HuH-7 (cell line): Measurements from ENCODE around the gene RBM12.

ENCODE experiments used
- DNase-seq: peaks from one replicate; pipeline ENCODE4 v3.0.0; 2011; ENCODE audit warnings: low spot score

Gene RBM12

DNA sequence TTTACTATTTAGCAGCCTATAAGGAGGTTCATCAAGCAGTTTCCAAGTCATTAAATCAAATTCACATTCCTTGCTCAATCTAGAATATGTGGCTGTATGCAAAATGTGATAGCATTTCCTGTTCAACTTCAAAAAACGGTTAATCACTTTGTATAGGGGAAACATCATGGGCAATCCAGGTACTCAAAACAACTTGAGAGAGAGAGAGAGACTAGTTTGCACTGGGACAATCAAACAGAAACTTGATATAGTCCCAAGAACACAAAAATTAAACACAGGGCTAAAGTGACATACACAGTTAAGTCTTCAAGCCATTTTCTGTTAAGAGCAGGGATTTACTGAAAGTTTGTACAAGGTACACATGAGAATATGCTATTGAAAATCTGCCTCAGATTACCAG lies 7.4 kb downstream of the RBM12 start:
- no peak for DNase-seq

DNA sequence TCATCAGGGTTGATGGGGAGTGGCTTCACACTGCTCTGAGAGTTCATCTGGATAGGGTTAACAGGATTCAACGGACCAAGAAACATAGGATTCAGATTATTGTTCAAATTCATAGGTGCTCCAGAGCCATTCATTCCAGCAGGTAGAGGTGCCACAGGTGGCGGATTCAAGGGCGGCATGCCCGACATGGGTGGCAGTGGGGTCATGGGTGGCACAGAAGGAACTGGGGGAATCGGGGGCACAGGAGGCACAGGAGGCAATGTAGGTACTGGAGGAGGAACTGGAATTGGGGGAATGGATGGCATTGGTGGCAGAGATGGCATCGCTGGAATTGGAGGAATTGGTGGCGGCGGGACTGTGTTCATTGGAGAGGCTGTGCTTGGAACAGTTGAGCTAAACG lies 10.3 kb downstream of the RBM12 start:
- no peak for DNase-seq

DNA sequence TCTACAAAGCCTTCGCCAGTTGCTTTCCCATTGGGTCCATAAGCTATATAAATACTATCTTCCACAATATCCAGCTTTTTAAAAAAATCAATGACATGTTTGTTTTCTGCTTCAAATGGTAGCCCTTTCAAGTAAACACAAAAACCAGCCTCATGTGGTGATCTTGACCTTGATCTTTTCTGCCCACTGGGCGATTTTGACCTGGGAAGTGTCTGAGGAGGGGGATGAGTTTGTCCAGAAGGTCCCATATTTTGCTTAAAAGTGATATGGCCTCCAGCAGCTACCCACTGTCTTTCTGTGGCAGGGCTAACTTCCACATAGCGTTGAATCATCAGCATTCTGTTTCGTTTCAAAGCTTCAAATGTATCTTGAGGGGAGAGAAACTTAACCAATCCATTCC lies 10.8 kb downstream of the RBM12 start:
- no peak for DNase-seq

DNA sequence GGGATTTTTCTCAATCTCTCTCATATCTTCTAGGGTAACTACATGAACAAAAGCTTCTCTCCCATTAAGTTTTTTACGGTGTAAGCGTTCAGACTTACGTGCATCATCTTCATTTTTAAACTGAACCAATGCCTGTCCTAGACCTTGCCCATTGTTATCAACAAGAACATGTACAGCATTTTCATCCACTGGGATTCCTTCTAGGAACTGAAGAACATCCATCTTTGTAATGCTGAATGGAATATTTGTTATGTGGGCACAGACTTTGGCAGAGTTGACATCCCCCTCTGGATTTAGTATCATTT lies 11.3 kb downstream of the RBM12 start:
- DNase-seq = no peak

DNA sequence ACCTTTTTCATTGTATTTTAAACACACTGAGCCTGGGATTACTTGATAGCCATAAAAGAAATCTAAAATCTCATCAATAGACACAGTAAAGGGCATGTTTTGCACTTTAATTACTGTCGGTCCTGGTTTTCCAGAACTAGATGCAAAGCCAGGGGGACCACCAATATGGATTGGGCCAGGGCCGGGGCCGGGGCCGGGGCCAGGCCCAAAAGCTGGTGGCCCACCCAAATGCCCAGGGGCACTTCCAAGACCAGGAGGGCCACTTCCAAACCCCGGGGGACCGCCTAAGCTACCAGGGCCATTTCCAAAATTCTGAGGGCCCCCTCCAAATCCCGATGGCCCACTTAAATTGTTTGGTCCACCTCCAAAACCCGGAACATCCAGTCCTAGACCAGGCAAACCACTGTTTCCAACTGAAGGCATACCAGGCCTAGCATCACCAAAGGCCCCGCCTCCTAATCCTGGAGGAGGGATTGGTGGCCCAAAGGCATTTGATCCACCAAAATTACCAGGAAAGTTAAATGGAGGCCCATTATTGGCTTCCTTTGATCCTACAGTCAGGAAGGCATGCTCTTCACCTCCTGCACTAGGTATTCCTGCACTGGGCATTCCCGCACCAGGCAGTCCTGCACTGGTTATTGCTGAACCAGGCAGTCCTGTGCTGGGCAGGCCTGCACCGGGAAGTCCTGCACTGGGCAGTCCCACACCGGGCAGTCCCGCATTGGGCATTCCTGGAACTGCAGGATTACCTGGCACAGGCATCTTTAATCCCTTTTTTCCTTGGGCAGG lies 11.9 kb downstream of the RBM12 start:
- no peak for DNase-seq

DNA sequence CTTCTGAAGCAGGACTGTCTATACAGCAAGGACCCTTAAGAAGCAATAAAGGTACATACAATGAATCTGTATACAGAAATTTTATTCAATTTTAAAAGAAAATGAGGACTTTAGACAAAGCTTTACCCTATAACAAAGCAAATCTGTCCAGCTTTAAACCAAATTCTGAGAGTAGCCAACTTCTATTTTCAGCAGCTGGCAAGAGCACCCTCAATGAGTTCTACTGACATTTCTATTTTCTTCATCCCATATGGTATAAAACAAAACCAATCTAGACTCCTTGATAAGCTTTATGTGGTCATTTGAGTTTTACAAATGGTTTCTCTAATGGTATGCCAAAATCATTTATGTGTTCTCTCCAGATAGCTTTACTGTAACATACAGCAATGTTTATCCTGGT lies 12.7 kb downstream of the RBM12 start:
- no peak for DNase-seq

DNA sequence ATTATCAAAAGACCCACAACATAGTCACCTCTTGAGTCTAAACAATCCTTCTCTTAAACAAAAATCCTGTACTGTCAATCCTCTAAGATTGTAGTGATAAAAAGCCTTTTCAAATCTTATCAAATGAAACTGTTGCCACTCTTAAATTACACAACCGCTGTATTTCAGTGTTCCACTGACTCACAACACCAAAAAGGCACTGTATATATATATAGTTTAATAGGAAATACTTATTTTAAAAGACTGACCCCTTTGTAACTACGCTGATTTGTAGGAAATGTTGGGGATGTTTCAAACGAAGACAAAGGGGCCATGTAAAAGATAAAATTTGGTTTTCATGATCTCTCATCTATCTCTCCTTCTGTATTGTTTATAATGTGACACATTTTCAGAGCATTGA lies 14.1 kb downstream of the RBM12 start:
- DNase-seq = no peak

DNA sequence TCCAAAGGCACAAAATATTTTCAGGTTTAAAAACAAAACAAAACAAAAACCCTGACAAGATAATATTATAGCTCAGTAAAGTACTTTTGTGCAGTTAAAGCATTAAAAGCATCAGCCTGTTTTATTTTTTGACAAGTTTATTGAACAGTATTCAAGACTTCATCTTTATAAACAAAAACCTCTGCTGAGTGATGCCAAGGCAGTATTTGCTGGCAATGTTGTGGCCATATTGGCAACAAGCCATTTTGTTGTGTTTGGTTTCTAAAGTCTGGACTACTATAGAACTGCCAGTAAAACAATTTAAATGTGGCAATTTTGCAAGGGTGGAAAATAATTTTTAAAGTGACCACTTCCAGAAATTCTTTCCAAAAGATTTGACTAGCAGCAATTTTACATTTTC lies 15.9 kb downstream of the RBM12 start:
- no peak for DNase-seq

DNA sequence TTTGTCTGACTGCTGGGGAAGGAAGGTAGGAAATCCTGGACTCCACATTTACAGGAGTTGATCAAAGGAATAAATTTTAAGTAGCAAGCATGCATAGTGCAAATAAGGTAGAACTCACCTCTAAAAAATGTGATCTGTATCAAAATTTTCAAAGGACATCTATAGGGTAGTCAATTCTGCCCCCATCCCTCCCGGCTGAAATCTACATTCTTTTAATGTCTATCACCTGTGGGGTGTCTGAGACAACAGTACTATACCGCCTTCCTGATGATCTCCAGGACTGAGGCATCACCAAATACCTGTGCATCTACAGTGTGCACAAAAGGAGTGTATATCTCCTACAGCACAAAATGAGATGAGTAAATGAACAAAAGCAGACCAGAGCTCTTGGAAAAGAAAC lies 19.9 kb downstream of the RBM12 start:
- no peak for DNase-seq

DNA sequence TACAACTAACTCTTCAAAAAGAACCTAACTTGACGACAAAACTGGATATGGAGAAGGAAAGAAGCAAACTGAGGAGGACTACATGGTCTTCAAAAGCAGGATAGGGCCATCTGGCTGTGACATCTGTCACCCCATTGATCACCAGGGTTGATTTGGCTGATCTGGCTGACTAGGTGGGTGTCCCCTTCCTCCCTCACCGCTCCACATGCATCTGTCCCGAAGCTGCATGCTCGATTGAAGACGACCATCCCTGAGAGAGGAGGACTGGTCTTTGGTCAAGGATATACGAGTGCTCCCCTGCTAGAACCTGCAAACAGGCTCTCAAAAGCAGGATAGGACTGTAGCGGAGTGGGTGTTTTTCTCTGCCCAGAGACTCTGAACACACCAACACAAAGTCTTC lies 21.7 kb downstream of the RBM12 start:
- DNase-seq = no peak

DNA sequence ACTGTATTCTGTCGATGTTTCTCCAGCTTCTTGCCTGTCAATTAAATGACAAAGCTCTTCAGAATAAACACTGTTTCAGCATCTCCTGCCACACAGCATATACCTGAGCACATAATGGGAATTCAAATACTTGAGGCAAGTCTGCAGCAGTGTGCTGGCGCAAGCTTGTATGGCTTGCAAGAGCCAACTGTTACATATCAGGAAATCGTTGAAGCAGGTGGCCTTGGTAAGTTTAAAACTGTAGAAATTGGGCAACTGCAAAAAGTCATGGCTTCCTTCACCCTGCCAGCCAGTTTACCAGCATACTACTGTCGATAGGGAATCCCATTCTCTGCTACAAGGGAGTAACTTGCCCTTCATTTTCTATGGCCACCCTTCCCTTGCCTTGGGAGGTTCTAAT lies 23.0 kb downstream of the RBM12 start:
- DNase-seq = no peak

DNA sequence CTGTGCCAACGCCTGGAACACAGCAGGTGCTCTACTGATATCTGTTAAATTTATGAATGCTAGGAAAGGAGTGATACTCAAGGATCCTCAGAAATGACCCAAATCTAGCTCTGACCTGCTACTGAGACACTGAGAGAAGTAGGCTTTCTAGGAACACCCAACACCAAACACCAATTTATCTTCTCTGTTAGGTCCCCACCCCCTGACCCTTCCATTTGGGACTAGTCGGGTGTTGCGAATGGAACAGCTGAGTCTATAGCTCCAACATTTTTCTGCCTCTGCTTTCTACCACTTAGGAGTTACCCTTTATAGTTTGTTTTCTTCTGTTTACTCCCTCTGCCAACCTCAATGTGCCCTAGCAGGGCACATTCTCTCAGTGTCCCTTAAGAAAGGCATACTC lies 24.0 kb downstream of the RBM12 start:
- no peak for DNase-seq

DNA sequence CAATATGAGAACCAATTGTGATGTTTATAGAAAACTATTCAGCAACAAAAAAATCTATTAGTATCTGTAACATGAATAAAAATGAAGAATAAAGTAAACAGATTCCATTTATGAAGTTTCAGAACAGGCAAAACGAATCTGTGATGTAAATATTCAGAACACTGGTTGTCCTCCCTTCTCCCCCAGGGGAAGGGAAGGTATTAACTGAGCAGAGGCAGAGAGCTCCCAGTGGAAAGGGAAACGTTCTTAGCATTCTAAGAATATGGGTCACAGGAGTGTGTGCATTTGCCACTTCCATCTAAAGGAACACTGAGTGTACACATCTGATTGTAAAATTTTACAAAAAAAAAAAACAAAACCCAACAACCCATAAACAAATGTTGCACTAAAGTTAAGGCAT lies 25.9 kb downstream of the RBM12 start:
- DNase-seq = no peak

DNA sequence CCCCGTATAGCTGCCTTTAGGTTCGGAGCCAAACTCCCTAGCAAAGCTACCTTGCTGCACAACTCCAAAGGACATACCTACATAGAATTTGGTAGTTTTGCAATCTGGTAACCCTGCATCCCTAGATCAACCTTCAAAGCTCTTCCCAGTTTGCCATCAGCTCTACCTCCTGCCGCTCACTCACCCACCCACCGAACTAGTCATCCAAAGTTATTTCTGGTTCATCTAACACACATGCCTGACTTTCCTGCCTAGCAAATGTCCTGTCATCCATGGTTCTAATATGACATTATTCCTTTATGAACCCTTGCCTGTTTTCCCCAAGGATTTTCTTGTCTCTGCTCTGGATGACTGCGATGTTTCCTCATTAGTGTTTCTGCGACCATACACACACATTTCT lies 27.4 kb downstream of the RBM12 start:
- no peak for DNase-seq

DNA sequence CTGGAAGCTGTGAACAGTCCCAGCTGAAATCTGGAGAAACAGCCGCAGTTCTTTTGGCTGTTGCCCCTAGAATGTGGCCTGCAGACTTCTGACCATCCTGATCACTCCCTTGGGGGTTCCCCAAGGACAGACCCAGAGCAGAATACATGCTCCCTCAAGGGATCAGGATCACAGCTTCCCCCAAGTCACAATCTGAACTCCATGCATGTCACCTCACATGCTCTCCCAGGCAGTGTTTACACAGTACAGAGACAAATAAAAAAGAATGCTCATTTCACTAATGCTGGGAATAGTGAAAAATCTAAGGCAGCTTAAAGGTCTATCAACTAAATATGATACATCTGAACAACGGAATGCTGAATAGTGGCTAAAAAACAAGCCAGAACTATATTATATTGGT lies 28.6 kb downstream of the RBM12 start:
- DNase-seq = peak; percentile 52

DNA sequence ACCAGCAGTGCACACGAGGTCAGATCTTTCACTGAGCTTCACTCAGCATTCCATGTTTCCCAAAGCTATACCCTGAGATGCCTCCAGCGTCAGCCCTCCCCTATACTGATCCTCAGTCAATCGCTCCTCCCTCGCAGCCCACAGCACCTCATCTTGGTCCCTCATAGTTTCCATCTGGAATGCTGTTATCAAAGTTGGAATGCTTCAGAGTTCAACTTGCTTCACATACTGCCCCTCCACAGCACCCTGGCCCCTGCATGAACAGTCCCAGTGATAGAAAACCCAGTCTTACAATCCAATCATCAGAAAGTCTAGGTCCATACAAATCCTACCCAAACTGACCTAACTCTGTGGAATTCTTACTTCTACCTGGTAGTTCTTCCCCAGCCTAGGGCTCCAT lies 29.0 kb downstream of the RBM12 start:
- DNase-seq = no peak

DNA sequence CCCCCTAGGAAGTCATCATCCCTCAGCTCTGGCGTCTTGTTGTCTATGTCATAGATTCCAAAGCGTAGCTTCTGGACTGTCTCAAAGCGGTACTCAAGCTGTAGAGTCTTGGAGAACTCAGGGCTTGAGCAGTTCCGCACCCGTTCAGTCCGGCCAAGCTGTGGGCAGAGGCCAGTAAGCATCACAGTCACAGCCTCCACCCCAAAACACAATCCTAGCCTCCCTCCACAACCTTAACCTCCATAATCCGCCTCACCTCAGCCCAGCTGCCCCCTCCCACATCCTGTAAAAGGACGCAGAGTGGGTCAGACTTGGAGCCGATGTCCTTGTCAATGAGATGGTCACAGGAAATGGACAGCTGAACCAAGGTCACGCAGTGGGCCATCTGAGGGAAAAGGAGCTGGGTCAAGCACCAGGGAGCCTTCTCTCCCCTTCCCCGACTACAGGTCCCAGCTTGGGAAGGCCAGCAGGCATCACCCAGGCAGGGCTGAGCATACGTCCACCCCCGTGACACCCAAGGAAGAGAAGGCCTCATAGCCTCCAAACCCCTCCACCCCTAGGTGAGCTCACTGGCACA lies 32.1 kb downstream of the RBM12 start:
- DNase-seq = no peak

DNA sequence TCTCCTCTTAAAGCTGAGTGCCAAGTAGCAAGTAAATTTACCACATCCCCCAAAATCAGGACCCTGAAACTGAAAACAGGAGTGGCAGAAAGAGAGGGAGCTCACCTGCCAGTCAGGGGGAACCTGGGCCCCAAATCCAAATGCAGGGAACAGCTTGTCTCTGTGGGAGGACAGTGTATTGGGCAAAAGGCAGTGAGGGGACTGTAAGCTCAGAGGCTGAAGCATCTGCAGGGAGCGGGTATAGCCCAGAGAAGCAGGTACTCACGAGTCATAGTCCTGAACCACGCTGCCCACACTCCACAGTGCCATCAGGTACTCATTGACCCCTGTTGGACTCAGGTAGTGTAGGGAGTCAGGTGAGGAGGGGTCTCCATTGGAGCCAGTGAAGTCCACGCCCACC lies 34.1 kb downstream of the RBM12 start:
- no peak for DNase-seq

DNA sequence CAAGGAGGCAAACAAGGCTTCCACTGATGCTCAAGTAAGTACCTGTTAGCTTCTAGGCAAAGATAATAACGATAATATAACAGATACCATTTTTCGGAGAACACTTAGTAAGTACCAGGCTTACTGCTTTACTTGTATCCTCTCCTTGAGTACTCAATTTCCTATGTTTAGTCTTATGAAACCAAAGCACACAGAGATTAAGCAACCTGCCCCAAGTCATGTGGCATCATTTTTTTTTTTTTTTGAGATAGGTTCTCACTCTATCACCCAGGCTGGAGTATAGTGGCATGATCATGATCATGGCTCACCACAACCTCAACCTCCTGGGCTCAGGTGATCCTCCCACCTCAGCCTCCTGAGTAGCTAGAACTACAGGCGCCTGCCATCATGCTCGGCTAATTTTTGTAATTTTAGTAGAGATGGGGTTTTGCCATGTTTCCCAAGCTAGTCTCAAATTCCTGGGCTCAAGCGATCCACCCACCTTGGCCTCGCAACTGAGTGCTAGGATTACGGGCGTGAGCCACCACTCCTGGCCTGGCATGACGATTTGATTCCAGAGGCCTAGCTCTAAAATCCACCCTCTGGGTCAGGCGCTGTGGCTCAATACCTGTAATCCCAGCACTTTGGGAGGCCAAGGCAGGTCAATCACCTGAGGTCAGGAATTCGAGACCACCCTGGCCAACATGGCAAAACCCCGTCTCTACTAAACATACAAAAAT lies 35.1 kb downstream of the RBM12 start:
- no peak for DNase-seq

DNA sequence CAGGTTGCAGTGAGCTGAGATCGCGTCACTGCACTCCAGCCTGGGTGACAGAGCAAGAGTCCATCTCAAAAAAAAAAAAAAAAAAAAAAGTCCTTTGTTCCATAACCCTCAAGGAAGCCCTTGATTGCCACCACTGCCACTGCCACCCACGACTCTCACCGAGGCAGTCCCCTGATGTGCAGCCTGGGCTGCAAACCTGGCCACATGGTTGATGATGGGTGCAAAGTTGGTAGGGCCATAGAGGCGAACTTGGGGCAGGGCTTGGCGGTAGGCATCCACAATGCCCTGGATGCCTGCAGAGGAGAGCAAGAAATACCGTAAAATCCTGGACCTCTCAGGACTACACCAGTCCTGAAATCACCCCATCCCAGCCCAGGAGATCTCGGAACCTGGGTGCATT lies 37.6 kb downstream of the RBM12 start:
- no peak for DNase-seq

DNA sequence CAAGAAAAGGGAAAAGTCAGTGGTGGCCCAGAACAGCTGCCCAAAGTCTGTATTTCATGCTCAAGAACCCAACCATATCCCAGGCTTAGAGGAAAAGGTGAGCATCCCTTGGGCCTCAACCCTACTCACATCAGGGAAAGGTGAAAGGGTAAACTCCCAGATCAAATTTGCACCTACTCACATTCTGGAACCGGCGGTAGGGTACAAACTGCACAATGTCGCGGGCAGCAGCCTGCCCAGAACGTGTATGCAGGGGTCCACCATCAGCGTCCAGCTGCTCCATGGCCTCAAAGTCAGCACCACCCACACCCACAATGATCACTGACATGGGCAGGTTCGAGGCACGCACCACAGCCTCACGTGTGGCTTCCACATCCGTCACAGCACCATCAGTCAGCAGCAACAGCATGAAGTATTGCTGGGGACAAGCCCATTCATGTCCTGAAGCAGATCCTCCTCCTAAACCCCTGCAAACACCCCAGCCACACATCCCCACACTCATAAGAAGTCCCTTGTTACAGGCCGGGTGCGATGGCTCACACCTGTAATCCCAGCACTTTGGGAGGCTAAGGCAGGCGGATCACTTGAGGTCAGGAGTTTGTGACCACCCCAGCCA lies 38.2 kb downstream of the RBM12 start:
- DNase-seq = no peak

DNA sequence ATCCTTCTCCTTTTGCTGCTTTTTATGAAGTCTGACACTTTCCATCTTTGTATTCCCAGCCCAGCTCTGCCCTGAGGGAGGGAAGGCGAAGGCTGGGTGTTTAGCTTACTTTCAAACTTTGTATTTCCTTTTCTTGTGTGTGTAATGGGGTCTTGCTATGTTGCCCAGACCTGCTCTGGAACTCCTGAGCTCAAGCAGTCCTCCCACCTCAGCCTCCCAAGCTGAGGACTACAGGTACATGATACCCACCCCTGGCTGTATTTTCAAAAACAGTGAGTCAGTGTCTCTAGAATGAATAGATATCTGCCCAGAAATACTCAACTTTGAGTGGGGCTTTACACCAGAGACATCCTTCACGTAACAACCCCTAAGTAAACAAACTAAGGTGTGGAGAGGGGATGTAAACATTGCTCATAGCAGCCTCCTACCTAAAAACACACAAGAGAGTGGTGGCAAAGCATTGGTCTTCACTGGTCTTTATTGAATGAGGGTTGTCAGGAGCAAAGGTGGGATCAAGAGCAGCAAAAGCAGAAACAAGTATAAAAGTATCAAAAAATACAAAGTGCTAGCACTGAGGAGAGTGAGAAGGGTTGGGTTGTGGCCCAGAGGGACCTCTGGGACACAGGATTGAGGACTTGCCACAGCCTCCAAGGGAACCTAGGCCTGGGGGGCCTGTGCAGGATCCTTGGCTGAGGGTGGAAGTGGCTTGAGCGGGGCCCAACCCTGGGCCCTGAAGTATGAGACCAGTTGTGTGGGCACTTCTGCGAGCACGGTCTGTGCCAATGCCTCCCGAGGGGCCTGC lies 38.9 kb downstream of the RBM12 start:
- DNase-seq = no peak

DNA sequence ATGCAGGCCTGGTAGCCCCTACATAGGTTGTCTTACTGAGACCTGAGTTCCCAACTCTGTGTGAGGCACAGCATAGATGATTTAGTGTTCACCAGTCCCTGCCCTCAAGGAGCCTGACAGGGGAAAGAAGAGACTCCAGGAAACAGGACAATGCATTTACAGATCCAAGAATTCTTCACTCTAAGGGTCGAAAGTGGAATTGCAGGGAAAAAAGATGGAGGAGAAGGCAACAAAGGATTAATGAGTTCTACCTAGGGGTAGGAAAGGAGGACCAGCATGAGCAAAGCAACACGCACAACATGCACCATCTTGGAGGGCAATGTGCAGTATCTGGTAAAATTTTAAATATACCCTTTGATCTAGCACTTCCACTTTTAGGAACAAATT lies 43.1 kb downstream of the RBM12 start:
- no peak for DNase-seq
